ENCODE data around the gene PRR16.

- TF ChIP-seq RFX5 (IDR thresholded peaks at IDR 0.05) (no peak), BHLHE40 (IDR thresholded peaks at IDR 0.05; ENCODE audit: low read depth, low read length) (no peak), CTCF (IDR thresholded peaks at IDR 0.05) (no peak)
Observed at GRCh38 chr5:120446068-120446492, 18.0 kb upstream of the PRR16 start.
